Measurements from ENCODE around the gene RBMS1. TPM values are rescaled to one million over a fixed set of nuclear protein-coding genes. Genes with fewer than 3 reads are reported as not detected.

The RBMS1 gene
- total and polyA plus RNA-seq, 7 donors = 8.4 to 43.2 (median 24.1) TPM

DNA sequence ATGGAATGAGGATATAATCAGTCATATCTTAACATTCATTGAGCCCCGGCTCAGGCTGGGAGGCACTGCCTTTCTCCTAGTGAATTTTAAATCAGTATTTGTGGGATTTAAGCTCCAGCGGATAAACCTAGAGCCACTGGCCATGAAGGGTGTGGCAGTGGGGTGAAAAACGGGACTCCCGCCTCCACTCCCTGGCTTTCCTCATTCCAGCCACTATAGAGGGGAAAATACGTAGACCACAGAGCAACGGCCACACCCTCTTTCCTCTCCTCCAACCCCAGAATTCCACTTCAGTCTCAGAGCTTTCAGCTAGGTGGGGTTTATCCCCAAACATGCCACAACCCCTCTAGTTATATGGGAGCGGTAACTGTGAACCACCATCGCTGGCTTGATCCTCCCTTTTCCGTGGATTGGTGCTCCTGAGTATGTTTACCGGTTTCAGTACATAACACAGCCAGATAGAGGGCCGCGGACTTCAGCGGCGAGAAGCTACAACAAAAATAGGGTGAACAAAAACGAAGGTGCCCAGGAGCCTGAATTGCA lies 223.0 kb downstream of the RBMS1 start:
- peak overlapping the region; percentile 93 for H3K27ac ChIP-seq
- peak overlapping the region; percentile 69 for H3K4me3 ChIP-seq
- H3K27me3 ChIP-seq (ENCODE audit: insufficient read depth in 3 of 3, low read length in 2 of 3) = no peaks in the 10 kb centered on the region
- peaks cover 21% of the 10 kb centered on the region for H3K4me1 ChIP-seq
- peaks cover 0 to 28% of the 10 kb centered on the region in 2 donors for H3K36me3 ChIP-seq (ENCODE audit: insufficient read depth in 1 of 2, low read depth in 1 of 2)
- TF ChIP-seq, protein P1, sequence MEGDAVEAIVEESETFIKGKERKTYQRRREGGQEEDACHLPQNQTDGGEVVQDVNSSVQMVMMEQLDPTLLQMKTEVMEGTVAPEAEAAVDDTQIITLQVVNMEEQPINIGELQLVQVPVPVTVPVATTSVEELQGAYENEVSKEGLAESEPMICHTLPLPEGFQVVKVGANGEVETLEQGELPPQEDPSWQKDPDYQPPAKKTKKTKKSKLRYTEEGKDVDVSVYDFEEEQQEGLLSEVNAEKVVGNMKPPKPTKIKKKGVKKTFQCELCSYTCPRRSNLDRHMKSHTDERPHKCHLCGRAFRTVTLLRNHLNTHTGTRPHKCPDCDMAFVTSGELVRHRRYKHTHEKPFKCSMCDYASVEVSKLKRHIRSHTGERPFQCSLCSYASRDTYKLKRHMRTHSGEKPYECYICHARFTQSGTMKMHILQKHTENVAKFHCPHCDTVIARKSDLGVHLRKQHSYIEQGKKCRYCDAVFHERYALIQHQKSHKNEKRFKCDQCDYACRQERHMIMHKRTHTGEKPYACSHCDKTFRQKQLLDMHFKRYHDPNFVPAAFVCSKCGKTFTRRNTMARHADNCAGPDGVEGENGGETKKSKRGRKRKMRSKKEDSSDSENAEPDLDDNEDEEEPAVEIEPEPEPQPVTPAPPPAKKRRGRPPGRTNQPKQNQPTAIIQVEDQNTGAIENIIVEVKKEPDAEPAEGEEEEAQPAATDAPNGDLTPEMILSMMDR (IDR thresholded peaks at IDR 0.05) = peak; percentile 15
- ATAC-seq (peak; percentile 47 to 63 (median 54)), DNase-seq (no peak)
- intact Hi-C loops (cut with DNase I) = loop anchor here in 1 of 2 donors (5.0 kb wide), 1 partner anchor 158 kb away; no protein-coding TSS in a partner anchor
- H3K9me3 ChIP-seq = no peaks in the 10 kb centered on the region
- 33 to 38% (median 38%) methylated on average over 15 of the region's 15 CpGs for WGBS, 3 donors

DNA sequence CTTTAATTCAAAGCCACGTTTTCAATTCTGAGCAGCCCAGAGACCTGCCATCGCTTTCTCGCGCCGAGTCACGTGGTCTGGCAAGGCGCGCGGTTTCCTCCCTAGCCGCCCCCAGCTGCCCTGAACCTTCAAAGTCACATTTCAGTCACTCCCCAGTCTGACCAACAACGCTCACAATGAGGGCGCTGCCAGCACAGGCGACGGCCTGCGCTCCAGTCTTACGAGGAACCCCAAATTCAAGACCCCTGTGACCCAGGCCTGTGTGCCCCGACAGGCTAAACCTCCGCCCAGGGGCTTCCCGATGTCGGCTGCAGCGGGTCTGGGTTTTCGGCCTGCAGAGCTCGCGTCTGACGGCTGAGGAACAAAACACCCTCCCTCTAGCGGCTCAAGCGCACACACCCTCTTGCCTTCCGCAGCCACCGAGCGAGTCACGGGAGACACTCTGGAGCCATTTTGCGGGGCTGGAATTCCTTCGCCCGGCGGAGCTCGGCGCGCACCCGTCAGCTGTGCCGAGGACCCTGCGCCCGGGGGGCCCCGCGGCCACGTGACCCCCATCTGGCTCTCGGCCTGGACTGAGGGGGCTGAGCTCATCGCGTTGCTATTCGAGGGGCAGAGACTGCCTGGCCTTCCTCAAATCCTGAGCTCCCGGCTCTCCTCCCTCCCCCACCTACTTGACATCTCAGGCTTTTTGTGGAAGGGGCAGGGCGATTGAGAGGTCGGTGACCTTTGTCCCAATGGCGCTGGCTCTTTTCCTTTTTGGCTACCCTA lies 223.6 kb downstream of the RBMS1 start:
- peaks cover 21% of the 10 kb centered on the region for H3K4me1 ChIP-seq
- ATAC-seq = peak; percentile 84 to 90 (median 86)
- H3K9me3 ChIP-seq = no peaks in the 10 kb centered on the region
- WGBS, 3 donors = 0 to 1% (median 1%) methylated on average over 52 to 53 of the region's 53 CpGs
- peak overlapping the region; percentile 69 for H3K4me3 ChIP-seq
- intact Hi-C loops (cut with DNase I) = loop anchor here in 1 of 2 donors (5.0 to 10.0 kb wide), 2 partner anchors 158 to 725 kb away; no protein-coding TSS in a partner anchor
- peaks cover 0 to 23% of the 10 kb centered on the region in 2 donors for H3K36me3 ChIP-seq (ENCODE audit: insufficient read depth in 1 of 2, low read depth in 1 of 2)
- peak overlapping the region; percentile 93 for H3K27ac ChIP-seq
- TF ChIP-seq, protein P1 (IDR thresholded peaks at IDR 0.05) = peak; percentile 62
- DNase-seq = peak; percentile 88 to 94
- H3K27me3 ChIP-seq (ENCODE audit: insufficient read depth in 3 of 3, low read length in 2 of 3) = no peaks in the 10 kb centered on the region

DNA sequence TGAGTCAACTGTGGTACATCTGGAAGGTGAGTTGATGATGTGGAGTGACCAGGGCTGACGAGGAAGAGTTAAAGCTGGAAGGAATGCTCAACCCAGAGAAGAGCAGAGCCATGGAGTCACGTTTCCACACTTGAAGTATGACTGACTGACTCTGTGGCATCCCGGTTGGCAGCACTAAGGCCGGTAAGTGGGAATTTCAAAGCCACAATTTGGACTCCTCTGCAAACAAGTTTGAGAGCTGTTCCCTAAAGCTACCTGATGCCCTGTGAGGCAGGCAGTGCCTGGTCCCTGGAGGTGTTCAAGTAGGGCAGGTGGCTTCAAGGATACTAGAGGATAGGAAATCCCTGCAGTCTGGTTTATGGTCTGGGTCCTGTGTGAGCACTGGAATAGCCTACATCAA lies 224.2 kb downstream of the RBMS1 start:
- intact Hi-C loops (cut with DNase I) = loop anchor here in 1 of 2 donors (10.0 kb wide), 1 partner anchor 725 kb away; no protein-coding TSS in a partner anchor
- H3K27ac ChIP-seq = peak overlapping the region; percentile 93
- DNase-seq = no peak
- peaks cover 21% of the 10 kb centered on the region for H3K4me1 ChIP-seq
- peak overlapping the region; percentile 69 for H3K4me3 ChIP-seq
- peaks cover 0 to 19% of the 10 kb centered on the region in 2 donors for H3K36me3 ChIP-seq (ENCODE audit: insufficient read depth in 1 of 2, low read depth in 1 of 2)
- no peaks in the 10 kb centered on the region for H3K9me3 ChIP-seq
- peak; percentile 48 to 67 (median 60) for ATAC-seq
- no peaks in the 10 kb centered on the region for H3K27me3 ChIP-seq (ENCODE audit: insufficient read depth in 3 of 3, low read length in 2 of 3)
- 24 to 29% (median 25%) methylated on average over 4 of the region's 4 CpGs for WGBS, 3 donors
- TF ChIP-seq, protein P1 (IDR thresholded peaks at IDR 0.05) = no peak

DNA sequence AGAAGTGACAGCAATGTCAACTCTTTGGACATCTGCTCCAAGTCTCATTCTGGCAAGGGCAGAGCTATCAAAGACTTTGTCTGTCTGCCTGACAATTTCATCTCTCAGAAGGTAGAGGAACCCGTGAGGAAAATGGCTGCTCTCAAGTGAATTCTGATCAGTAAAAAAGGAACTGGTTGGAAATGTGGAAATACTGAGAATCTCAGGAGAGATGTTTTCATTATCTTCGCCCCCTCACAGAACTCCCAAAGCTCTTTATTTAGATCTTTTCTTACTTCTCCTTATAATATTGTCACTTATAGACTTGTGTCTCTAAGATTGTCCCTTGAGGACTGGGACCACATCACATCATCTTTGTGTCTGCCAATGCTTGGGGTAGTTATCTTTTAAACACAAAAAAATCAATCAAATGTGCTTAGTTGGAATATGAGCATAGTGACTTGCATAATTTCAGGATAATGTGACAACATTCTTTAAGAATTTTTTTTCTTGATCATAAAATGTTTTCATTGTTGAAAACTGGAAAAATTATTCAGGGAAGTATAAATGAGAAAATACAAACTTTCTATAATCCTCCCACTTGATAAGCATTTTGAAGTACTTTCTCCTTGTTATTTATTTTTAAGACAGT lies 225.3 kb downstream of the RBMS1 start:
- intact Hi-C loops (cut with DNase I) = loop anchor here in 1 of 2 donors (1.0 to 10.0 kb wide), 2 partner anchors 15 to 727 kb away; no protein-coding TSS in a partner anchor
- WGBS, 3 donors = 57 to 77% (median 73%) methylated on average over 2 of the region's 2 CpGs
- TF ChIP-seq, protein P1 (IDR thresholded peaks at IDR 0.05) = no peak
- ATAC-seq (no peak), DNase-seq (no peak)
- H3K27me3 ChIP-seq (ENCODE audit: insufficient read depth in 3 of 3, low read length in 2 of 3) = no peaks in the 10 kb centered on the region
- H3K9me3 ChIP-seq = no peaks in the 10 kb centered on the region
- H3K27ac ChIP-seq = peak overlapping the region; percentile 93
- peaks cover 21% of the 10 kb centered on the region for H3K4me1 ChIP-seq
- peaks cover 0 to 10% of the 10 kb centered on the region in 2 donors for H3K36me3 ChIP-seq (ENCODE audit: insufficient read depth in 1 of 2, low read depth in 1 of 2)
- H3K4me3 ChIP-seq = peak overlapping the region; percentile 69
